Gastroesophageal sphincter (tissue), 4 donors: ENCODE results near the gene SNX32. TPM values are rescaled to one million over a fixed set of nuclear protein-coding genes. Genes with fewer than 3 reads are reported as not detected.

Source experiments
- ATAC-seq: fragments of 150-250 bp; one replicate; pipeline ENCODE4 v1.9.1; 2016; ENCODE audit warnings: mild to moderate bottlenecking, moderate library complexity
- H3K27ac ChIP-seq, 4 donors: fragments of 200-600 bp; sonication (generic) in 3 of 4; 1 replicate in 3 of 4; 2 replicates in 1 of 4; pipeline ENCODE4 v1.5.1; 2016 to 2019
- H3K27me3 ChIP-seq: fragments of 200-600 bp; sonication (generic); one replicate; pipeline ENCODE4 v1.5.1; 2019
- H3K36me3 ChIP-seq, 2 donors: fragments of 200-600 bp; sonication (generic); one replicate each; pipeline ENCODE4 v1.5.1; 2019; ENCODE audit warnings: control low read depth in 1 of 2
- H3K4me1 ChIP-seq, 3 donors: fragments of 200-600 bp; sonication (generic); 1 replicate in 2 of 3; 2 replicates in 1 of 3; pipeline ENCODE4 v1.5.1; 2016 to 2019; ENCODE audit warnings: control low read depth in 2 of 3
- H3K4me3 ChIP-seq, 2 donors: fragments of 200-600 bp; sonication (generic); one replicate each; pipeline ENCODE4 v1.5.1; 2019; ENCODE audit warnings: mild to moderate bottlenecking in 1 of 2, moderate library complexity in 1 of 2
- H3K9me3 ChIP-seq, 3 donors: fragments of 200-600 bp; sonication (generic); one replicate each; pipeline ENCODE4 v1.5.1; 2017 to 2019; ENCODE audit warnings: control low read depth in 2 of 3
- EP300 ChIP-seq: sonication (generic); formaldehyde crosslinking; IDR thresholded peaks from one replicate; pipeline ENCODE4 v1.6.1; 2017; ENCODE audit warnings: antibody characterized with exemption, mild to moderate bottlenecking
- POLR2A ChIP-seq, 2 donors: fragments of 450-650 bp; IDR thresholded peaks; one replicate each; pipeline ENCODE4 v1.6.1; 2017; ENCODE audit warnings: antibody characterized with exemption in 2 of 2, mild to moderate bottlenecking in 2 of 2, moderate library complexity in 1 of 2
- POLR2AphosphoS5 ChIP-seq: sonication (generic); formaldehyde crosslinking; IDR thresholded peaks from one replicate; pipeline ENCODE4 v1.6.1; 2017; ENCODE audit warnings: antibody characterized with exemption
- WGBS, 2 donors: methylation state at CpG; one replicate each; pipeline ENCODE4 v1.1.5; 2018; ENCODE audit warnings: low coverage in 1 of 2; 5-methylcytosine and 5-hydroxymethylcytosine counted together
- total RNA-seq, 4 donors: library from RNA; depleted of rRNA; stranded (reverse); fragments of >200 nt; gene quantifications; one replicate each; pipeline ENCODE4 v1.1.0, GENCODE V29; 2016
- TF ChIP-seq, protein P1 (sequence below), 4 experiments: fragments of 200-600 bp in 2 of 4; fragments of 450-650 bp in 2 of 4; sonication (generic) in 1 of 4; IDR thresholded peaks; one replicate each; pipeline ENCODE4 v1.5.1; 2017 to 2019; ENCODE audit warnings: antibody characterized with exemption in 4 of 4, mild to moderate bottlenecking in 2 of 4, moderate library complexity in 2 of 4

Gene SNX32
- total RNA-seq, 4 donors from 2014 or later, result 0.13 TPM; not detected in 3

DNA sequence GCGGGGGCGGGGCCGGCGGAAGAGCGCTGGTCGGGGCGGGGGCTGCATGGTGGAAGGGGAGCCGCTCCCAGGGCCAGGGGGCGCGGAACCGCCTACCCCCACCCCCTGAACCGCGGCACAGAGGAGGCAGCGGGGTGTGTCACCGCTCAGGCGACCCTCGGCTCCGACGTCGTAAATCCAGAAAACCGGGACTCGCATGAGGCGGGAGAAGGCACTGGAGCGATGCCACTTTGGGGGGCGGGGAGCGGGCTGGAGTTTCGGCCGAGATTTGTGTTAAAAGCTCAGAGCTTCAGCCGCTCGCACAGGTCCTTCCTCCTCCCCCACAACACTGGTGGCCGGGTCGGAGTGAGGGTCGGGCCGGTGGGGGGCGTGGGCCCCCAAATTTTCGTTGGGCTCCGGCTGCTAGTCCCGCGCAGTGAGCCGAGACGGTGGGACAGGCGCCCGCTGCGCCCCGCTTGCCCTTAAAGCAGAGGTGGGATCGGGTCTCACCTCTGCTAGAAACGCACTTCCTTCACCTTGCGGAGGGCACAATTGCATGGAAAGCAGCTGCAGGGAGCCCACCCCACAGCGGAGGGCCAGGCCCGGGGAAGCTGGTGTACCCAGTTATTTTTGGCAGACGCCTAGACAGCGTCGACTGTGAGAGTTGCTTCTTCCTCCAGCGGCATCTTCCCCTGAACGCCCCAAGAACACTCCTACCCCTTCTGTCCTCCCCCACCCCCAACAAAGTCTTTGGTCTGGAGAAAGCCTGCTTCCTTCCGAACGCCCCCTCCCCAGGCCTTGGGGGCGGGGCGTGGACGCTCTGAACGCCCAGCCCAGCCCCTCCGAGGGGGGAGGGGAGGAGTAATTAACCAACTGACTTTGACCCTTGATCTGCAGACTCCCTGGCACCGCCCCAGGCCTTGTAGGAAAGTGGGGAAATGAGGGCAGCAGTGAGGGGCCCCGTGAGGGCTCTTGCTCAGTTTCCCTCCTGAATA is 45.8 kb upstream of the SNX32 start:
- H3K36me3 ChIP-seq, result no peaks in the 10 kb centered on the region
- WGBS, 2 donors, result 1% methylated on average over 15 of the region's 64 CpGs; no CpG with 5 or more reads in 1 of the 2 donors
- H3K27me3 ChIP-seq, result peaks cover 82% of the 10 kb centered on the region
- TF ChIP-seq POLR2AphosphoS5, result no peak
- no peak for TF ChIP-seq POLR2A (IDR thresholded peaks at IDR 0.05)
- TF ChIP-seq, protein P1, sequence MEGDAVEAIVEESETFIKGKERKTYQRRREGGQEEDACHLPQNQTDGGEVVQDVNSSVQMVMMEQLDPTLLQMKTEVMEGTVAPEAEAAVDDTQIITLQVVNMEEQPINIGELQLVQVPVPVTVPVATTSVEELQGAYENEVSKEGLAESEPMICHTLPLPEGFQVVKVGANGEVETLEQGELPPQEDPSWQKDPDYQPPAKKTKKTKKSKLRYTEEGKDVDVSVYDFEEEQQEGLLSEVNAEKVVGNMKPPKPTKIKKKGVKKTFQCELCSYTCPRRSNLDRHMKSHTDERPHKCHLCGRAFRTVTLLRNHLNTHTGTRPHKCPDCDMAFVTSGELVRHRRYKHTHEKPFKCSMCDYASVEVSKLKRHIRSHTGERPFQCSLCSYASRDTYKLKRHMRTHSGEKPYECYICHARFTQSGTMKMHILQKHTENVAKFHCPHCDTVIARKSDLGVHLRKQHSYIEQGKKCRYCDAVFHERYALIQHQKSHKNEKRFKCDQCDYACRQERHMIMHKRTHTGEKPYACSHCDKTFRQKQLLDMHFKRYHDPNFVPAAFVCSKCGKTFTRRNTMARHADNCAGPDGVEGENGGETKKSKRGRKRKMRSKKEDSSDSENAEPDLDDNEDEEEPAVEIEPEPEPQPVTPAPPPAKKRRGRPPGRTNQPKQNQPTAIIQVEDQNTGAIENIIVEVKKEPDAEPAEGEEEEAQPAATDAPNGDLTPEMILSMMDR (IDR thresholded peaks at IDR 0.05), result no peak
- no peak for TF ChIP-seq EP300
- ATAC-seq, result no peak
- peaks cover 0 to 28% (median 14%) of the 10 kb centered on the region in 3 donors for H3K4me1 ChIP-seq
- H3K27ac ChIP-seq, result no peak overlapping the region
- peak overlapping the region in 1 of 2 donors; percentile 40 for H3K4me3 ChIP-seq
- no peaks in the 10 kb centered on the region for H3K9me3 ChIP-seq

DNA sequence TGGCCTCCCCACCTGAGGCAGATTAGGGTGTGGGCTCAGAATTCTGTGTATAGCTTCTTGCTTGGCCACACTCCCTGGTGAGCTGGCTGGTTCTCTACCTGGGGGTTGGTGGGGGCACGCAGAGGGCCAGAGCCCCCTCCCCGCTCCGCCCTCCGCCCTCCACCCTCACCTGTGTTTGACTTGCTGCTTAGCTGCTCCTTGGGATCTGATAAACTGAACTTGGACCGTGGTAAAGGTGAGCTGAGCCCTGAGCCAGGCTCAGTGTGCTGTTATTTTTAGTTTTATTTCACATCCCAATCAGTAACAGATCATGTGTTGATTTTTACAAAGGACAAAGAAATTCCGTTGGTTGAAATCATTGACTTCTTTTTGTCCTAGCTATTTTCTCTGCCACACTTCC is 44.9 kb upstream of the SNX32 start:
- no peak overlapping the region for H3K27ac ChIP-seq

DNA sequence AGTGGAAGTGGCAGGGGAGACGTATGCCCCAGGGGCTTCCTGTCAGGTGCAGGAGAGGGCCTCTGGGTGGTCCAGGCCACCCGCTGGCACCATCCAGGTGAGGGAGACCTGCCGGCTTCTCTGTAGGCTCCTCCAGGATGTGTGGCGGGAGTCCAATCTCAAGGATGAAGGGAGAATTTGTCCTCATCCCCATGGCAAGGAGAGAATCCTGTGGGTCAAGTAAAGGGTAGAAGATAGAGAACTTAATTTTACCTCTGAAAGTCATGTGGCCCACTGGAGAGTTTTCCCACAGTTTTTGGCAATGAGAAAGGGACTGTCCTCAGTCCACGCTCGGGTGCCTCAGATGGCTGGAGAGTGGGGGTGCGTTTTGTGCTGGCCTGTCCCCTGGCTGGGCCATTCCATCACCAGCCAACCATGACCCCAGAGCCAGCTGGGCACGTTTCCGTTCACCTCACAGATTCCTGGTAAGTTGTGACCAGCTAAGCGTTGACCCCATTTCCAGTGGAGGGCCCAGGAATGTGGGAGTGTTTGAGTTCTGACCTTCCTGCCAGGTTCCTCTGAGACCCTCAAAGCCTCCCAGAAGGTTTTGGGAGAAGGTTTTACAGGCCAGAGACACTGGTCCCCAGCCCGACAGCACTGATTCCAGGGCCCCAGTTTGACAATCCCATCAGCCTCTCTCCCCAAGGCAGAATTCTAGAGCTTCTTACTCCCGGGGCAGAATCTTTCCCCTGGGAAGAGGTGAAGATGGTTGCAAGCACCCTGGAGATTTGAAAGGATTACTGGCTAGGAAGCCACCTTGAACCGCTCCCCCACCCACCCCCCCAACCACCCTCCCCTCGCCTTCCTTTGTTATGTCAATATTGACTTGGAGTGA is 44.3 kb upstream of the SNX32 start:
- TF ChIP-seq, protein P1 (IDR thresholded peaks at IDR 0.05), result no peak
- no peak for TF ChIP-seq EP300
- no peak for TF ChIP-seq POLR2A (IDR thresholded peaks at IDR 0.05)
- no peak for TF ChIP-seq POLR2AphosphoS5
- H3K4me1 ChIP-seq, result peaks cover 0 to 28% (median 14%) of the 10 kb centered on the region in 3 donors
- WGBS, 2 donors, result 73 to 100% methylated on average over 1 to 3 of the region's 14 CpGs
- no peaks in the 10 kb centered on the region for H3K36me3 ChIP-seq
- H3K4me3 ChIP-seq, result no peak overlapping the region
- H3K27me3 ChIP-seq, result peaks cover 91% of the 10 kb centered on the region
- H3K27ac ChIP-seq, result no peak overlapping the region
- H3K9me3 ChIP-seq, result no peaks in the 10 kb centered on the region
- no peak for ATAC-seq

More for the DNA sequence above, 44.9 kb upstream of the SNX32 start:
- Histone ChIP-seq H3K4me3 (no peak overlapping the region), H3K9me3 (no peaks in the 10 kb centered on the region), H3K4me1 (peaks cover 0 to 28% (median 14%) of the 10 kb centered on the region in 3 donors), H3K36me3 (no peaks in the 10 kb centered on the region), H3K27me3 (peaks cover 91% of the 10 kb centered on the region)
- ATAC-seq, result no peak
- WGBS, 2 donors, result 38 to 90% methylated on average over 1 to 6 of the region's 6 CpGs
- TF ChIP-seq EP300 (no peak), POLR2A (IDR thresholded peaks at IDR 0.05) (no peak), POLR2AphosphoS5 (no peak)
- TF ChIP-seq, protein P1 (IDR thresholded peaks at IDR 0.05), result no peak

DNA sequence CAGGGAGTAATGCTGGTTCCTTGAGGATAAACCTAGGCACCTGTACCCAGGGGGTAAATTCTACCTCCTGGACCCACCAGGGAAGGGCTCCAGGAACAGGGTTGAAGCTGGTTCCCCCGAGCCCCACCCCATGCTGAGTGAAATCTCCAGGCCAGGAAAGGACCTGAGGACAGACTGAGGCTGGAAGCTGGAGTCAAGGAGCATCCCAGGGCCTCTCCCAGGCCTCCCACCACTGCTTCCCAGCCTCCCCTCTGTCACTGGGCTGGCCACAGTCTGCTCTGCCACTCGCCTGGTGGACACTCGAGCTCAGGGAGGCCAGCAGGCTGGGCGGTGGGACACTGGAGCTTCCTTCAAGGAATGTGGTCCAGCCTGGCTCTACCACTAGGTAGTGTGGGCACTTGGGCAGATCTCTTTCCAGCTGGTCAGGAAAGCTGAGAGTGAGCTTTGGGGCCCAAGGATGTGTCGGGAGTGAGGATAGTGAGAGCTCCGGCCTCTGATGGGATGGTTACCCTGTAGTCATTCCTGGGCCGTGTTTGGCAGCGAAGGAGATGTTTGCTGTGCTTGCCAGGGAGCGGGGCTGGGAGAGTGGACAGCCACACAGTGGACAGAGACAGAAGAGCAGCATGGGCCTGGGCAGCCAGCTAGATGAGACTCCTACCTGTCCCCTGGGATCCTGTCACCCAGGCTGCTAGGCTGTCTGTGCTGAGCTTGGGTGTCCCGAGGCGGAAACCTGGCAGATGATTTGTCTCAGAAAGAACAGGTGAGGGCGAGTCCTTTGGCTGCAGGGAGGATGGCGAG is 43.5 kb upstream of the SNX32 start:
- TF ChIP-seq POLR2A (IDR thresholded peaks at IDR 0.05), result no peak
- no peak for TF ChIP-seq EP300
- no peak for TF ChIP-seq POLR2AphosphoS5
- TF ChIP-seq, protein P1 (IDR thresholded peaks at IDR 0.05), result no peak
- Histone ChIP-seq H3K4me1 (peaks cover 0 to 28% (median 14%) of the 10 kb centered on the region in 3 donors), H3K27me3 (peaks cover 91% of the 10 kb centered on the region), H3K4me3 (no peak overlapping the region), H3K27ac (no peak overlapping the region), H3K9me3 (no peaks in the 10 kb centered on the region), H3K36me3 (no peaks in the 10 kb centered on the region)
- ATAC-seq, result no peak
- WGBS, 2 donors, result 87 to 88% methylated on average over 4 to 5 of the region's 13 CpGs
